Measurements from ENCODE around the gene BANP.
"Not testable (repeated sequence)": the region's sequence is repeated elsewhere in the genome, so short reads cannot be mapped to it uniquely, and the experiment has no call there.

The BANP gene

GRCh38 chr16:88113545-88114045, 162.4 kb downstream of the BANP start:
- H3K4me3 ChIP-seq (ENCODE audit: low read depth, low read length), result no peak overlapping the region
- DNase-seq (ENCODE audit: low read depth, low spot score), result no peak
- no peak for TF ChIP-seq CTCF (IDR thresholded peaks at IDR 0.05; ENCODE audit: low read depth, low read length)
- in situ Hi-C loops (cut with HindIII; ENCODE audit: low sequenced_read_pairs), result no loop called here

GRCh38 chr16:88114541-88115228, 163.5 kb downstream of the BANP start:
- DNase-seq (ENCODE audit: low read depth, low spot score); H3K4me3 ChIP-seq (ENCODE audit: low read depth, low read length); in situ Hi-C loops (cut with HindIII; ENCODE audit: low sequenced_read_pairs): not testable (repeated sequence)

GRCh38 chr16:88116121-88116520, 164.9 kb downstream of the BANP start:
- no peak for DNase-seq (ENCODE audit: low read depth, low spot score)
- in situ Hi-C loops (cut with HindIII; ENCODE audit: low sequenced_read_pairs), result no loop called here
- H3K4me3 ChIP-seq (ENCODE audit: low read depth, low read length), result no peak overlapping the region
- no peak for TF ChIP-seq CTCF (IDR thresholded peaks at IDR 0.05; ENCODE audit: low read depth, low read length)

- TF ChIP-seq CTCF (IDR thresholded peaks at IDR 0.05; ENCODE audit: low read depth, low read length), result no peak
- no peak for DNase-seq (ENCODE audit: low read depth, low spot score)
- H3K4me3 ChIP-seq (ENCODE audit: low read depth, low read length), result no peak overlapping the region
- in situ Hi-C loops (cut with HindIII; ENCODE audit: low sequenced_read_pairs), result no loop called here
Observed at GRCh38 chr16:88117476-88117868, 166.2 kb downstream of the BANP start.

GRCh38 chr16:88118376-88118775, 167.1 kb downstream of the BANP start:
- TF ChIP-seq CTCF (IDR thresholded peaks at IDR 0.05; ENCODE audit: low read depth, low read length), result no peak
- H3K4me3 ChIP-seq (ENCODE audit: low read depth, low read length), result no peak overlapping the region
- no peak for DNase-seq (ENCODE audit: low read depth, low spot score)
- in situ Hi-C loops (cut with HindIII; ENCODE audit: low sequenced_read_pairs), result no loop called here

- in situ Hi-C loops (cut with HindIII; ENCODE audit: low sequenced_read_pairs); H3K4me3 ChIP-seq (ENCODE audit: low read depth, low read length): not testable (repeated sequence)
- DNase-seq (ENCODE audit: low read depth, low spot score), result peak; percentile 89
Observed at GRCh38 chr16:88118852-88119741, 167.9 kb downstream of the BANP start.

- H3K4me3 ChIP-seq (ENCODE audit: low read depth, low read length); in situ Hi-C loops (cut with HindIII; ENCODE audit: low sequenced_read_pairs); DNase-seq (ENCODE audit: low read depth, low spot score): not testable (repeated sequence)
Observed at GRCh38 chr16:88119881-88120751, 168.9 kb downstream of the BANP start.
